NCI-H187 treated with DMSO at 0.1 percent for 48 hours (cell line): ENCODE measurements around the gene C10orf53.
"Not testable (repeated sequence)": the region's sequence is repeated elsewhere in the genome, so short reads cannot be mapped to it uniquely, and the experiment has no call there.

ENCODE experiments used
- DNase-seq: peaks from one replicate; lab custom pipeline; 2025; lab: John Stamatoyannopoulos, UW

C10orf53 gene

DNA sequence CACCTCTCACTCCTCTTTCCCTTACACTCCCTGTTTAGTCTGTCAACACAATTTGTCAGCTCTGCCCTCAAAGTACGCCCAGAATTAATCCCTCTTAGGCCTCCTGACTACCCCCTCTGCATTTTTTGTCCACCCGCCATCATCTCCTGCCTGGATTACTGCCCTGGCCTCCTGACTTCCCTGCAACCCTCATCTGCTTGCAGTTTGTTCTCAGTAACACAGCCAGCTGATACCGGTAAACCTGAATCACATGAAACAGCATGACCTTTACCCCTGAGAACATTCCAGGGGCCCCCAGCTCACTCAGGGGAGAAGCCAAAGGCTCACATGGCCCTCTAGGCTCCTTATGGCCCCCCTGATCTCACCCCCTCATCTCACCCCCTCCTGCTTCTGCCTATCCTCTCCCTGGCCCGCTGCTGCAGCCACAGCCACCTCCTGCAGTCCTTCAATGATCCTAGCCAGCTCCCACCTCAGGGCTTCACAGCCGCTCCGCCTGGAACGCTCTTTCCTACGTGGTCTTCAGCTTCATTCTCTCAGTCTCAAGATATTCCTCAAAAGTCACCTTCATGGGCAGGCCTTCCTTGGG is 8.9 kb downstream of the C10orf53 start:
- no peak for DNase-seq

- DNase-seq = no peak
Observed at GRCh38 chr10:49688920-49689319, 9.5 kb downstream of the C10orf53 start.

GRCh38 chr10:49689882-49690510 is 10.5 kb downstream of the C10orf53 start:
- no peak for DNase-seq

DNA sequence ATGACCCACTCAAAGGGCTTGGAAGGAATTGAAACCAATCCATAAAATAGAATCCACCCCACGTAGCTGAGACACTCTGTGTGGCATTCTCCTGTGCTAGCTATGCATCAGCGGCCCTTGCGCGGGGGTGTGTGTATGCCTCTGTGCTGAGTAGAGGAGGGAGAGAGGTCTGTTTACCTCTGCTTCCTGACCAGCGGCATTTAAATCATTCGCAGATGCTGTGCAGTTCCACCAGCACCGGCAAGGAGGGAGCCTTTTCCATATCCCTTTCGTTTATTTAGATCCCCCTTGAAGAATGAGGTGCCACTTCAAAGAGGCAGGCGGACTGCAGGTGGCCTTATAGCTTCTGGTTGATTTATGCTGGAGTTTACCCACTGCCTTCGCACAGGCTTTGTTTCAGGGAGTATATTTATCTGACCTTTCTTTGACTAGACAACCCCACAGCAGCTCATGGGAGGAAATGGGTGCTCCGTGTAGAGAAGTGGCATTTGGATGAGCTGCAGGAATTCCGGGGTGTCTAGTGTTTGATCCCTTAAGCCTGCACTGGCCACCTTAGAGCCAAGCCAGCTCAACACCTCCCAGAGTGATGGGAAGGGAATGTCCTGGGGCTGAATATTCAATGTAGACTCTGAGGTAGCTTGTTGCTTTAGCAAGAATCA is 11.4 kb downstream of the C10orf53 start:
- no peak for DNase-seq

GRCh38 chr10:49691588-49691987 is 12.1 kb downstream of the C10orf53 start:
- DNase-seq = no peak

DNA sequence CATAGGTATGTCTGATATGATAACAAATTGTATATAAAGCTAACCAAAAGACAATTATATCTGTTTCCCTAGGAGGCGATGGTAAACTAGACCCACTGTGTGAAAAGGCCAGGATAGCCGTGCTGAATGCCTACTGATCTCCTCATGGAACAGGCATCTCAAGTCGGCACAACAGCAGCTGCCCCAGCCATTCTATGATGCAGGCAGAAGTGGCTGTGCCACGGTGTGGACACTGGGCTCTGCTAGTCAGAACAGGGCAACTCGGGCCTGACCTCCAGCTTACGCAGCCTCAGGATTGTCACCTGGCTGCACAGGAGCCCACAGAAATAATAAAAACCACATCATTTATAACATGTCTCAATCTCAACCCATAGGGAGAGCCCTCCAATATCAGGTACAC is 15.0 kb downstream of the C10orf53 start:
- DNase-seq = no peak

GRCh38 chr10:49696311-49696710 is 16.9 kb downstream of the C10orf53 start:
- DNase-seq = no peak

DNA sequence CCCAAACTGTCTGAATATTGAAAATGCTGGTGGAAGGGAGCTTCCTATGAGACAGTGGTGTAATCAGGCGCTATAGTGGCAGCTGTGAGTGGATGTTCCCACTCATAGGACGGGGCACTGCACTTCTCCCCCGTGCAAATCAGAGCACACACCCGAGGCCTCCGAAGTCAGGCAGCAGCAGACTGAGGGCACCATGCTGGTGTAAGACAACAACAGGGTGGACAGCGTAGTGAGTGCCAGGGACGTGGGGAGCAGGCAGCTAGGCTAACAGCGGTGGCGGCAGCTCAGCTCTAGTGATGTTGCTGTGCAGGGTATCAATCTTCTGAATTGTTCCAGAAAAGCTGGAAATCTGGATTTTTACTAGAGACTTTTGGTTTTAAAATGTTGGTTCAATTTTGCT is 19.2 kb downstream of the C10orf53 start:
- no peak for DNase-seq

DNA sequence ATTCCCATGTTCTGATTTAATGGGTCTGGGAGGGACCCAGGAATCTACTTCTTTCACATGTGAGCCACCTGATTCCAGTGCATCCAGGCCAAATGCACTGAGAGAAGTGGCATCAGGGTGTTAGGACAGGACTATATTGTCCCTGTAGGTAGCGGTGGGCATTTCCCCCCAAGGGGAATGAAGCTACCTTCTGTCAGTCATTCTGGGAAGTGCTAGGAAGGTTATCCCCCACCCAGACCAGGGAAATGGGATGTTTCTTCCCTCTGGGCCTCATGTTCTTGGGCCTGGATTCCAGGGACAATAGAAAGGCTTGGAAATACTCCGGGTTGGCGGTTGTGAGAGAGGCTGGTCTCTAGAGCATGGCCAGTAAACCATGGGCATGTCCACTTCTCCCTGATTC is 20.8 kb downstream of the C10orf53 start:
- DNase-seq = no peak

- peak; percentile 61 for DNase-seq
Observed at GRCh38 chr10:49700997-49701396, 21.5 kb downstream of the C10orf53 start.

DNA sequence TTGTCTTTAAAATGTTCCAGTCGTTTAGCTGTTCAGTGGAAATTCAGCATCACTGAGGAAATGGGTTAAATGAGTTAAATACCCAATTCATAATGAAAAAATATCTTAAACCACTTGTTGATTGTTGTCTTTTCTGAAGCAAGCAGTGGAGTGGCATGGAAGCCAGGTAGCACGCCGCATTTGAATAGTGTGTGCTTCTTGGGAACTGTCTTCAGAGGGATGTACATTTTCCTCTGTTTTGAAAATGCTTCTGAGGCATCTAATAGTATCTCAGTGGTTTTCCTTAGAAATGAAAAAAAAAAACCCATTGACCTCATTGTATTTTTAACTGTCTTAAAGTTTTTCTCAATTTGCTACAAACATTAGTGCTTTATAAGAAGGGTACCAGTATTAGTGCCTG is 28.1 kb downstream of the C10orf53 start:
- no peak for DNase-seq

- no peak for DNase-seq
Observed at GRCh38 chr10:49709934-49710333, 30.5 kb downstream of the C10orf53 start.

GRCh38 chr10:49710966-49711365 is 31.5 kb downstream of the C10orf53 start:
- DNase-seq = no peak

DNA sequence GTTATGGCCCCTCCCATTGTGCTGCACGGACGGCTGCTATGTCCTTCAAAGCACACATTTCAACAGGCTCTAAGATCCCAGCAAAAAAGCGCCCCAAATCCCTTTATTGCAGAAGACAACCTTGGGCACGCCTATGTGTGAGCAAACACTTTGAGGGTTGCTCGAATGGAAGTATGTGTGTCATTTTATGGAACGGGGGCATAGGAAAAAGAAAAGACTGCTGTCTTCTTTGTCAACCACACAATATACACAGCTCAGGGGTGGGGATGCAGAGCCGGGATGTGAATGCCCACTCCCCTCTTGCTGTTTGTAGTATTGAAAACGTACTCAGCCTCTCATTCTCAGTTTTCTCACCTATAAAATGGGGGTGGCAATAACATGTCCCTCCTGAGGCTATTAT is 32.0 kb downstream of the C10orf53 start:
- no peak for DNase-seq

DNA sequence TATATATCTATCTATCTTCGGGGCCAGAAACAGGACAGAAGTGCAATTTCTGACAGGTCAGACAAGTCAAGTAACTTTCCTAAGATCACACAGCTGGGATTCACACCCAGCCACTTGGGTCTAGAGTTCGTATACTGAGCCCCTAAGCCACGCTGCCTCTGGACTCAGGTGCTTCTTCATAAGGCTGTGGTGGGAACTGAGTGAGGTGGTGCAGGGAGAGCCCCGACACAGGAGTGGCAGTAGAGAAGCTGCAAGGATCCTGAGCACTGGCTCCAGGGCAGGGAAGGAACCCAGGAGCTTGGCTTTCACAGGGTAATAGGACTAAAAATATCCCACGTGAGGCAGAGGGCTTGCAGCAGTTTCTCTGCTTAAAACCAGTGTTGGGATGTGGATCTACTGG is 33.8 kb downstream of the C10orf53 start:
- DNase-seq = no peak

DNA sequence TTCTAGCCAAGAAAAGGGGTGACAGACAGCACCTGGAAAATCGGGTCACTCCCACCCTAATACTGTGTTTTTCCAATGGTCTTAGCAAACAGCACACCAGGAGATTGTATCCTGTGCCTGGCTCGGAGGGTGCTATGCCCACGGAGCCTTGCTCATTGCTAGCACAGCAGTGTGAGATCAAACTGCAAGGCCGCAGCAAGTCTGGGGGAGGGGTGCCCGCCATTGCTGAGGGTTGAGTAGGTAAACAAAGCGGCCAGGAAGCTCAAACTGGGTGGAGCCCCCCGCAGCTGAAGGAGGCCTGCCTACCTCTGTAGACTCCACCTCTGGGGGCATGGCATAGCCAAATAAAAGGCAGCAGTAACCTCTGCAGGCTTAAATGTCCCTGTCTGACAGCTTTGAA is 35.7 kb downstream of the C10orf53 start:
- not testable (repeated sequence) for DNase-seq

GRCh38 chr10:49726593-49726992 is 47.1 kb downstream of the C10orf53 start:
- no peak for DNase-seq

- no peak for DNase-seq
Observed at GRCh38 chr10:49733866-49734265, 54.4 kb downstream of the C10orf53 start.

GRCh38 chr10:49734676-49735075 is 55.2 kb downstream of the C10orf53 start:
- no peak for DNase-seq

- DNase-seq = no peak
Observed at GRCh38 chr10:49735161-49735560, 55.7 kb downstream of the C10orf53 start.

DNA sequence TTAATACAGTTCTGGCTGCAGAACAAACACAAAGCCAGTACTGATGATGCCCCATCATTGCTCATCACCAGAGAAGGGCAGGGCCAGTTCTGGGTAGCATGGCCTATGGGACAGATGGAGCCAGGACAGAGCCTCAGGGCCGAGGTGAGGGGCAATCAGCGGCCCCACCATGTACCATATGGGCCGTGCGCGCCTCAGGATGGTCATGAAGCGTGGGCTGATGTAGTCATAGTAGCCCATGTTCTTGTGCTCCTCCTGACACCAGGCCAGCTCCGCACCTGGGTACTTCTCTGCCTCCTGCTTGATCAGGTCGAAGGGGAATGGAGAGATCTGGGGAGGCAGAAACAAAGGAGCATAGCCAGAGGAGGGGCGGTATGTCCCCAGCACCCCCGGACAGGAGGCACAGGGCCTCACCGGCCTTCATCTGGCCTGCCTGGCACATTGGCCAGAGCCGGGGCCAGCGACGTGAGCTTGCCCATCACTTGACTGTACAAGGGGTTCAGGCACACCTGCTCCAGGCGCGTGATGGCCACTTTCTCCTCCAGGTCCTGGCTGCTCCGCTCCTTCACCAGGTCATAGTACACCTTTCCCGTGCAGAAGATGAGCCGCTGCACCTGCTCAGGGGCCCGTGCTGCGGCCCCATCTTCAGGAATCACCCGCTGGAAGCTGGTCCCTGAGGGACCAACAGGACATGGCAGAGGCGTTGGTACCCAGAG is 56.6 kb downstream of the C10orf53 start:
- no peak for DNase-seq

DNA sequence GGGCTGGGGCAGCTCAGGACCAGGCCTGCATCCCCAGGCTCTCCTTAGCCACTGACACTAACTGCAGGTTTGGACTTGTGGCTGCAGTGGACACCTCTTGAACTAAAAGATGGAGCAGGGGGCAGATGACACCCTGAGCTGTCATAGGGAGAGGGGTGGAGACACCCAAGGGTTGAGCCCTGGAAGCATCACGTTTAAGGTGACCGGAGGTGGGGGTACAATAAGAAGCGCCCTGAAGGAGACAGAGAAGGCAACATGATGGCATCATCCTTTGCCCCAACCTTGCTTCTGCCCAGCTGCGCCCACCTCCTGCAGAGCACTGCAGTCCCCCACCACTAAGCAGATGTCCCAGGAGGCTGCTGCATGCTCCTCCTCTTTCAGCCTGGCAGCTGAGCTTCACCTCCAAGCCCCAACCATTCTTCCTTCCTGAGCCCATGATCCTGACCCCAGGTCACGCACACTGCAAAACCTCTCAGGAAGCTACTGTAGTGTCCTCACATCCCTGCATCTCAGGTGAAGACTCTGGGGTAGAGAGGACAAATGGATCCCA is 57.2 kb downstream of the C10orf53 start:
- DNase-seq = no peak
